ENCODE measurements around the gene LCOR.

LCOR gene

DNA sequence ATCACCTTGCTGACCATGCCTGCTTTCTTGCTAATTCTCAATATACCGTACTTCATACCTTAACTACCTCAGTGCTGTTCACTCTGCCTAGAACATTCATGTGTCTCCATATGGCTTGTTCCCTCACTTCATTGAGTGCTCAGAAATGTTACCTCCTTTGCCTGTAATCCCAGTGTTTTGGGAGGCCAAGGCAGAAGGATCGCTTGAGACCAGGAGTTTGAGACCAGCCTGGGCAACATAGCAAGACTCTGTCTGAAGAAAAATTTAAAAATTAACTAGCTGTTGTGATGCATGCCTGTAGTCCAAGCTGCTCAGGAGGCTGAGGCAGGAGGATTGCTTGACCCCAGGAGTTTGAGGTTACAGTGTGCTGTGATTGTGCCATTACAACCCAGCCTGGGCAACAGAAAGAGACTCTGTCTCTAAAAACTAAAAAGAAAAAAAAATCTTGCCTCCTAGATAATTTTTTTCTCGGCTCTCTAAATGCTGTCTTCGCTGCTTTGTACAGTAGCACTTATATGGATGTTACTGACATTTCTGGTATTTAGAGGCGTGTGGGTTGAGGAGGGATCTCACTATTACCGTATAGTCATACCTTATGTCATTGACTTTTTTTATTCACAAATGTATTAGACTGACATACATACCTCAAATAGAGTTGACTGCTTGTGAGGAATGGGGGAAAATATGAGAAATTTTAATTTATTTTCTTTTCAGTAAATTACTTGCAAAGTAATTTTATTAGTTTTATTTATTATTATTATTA lies 63.7 kb downstream of the LCOR start:
- H3K4me1 ChIP-seq (ENCODE audit: insufficient read depth, low read length), result peaks cover 6% of the 10 kb centered on the region; the same call in 1 of the 2 replicates
- no peak overlapping the region for H3K27ac ChIP-seq (ENCODE audit: low read length)
- no peak overlapping the region for H3K4me3 ChIP-seq (ENCODE audit: low read length)
- no peaks in the 10 kb centered on the region for H3K36me3 ChIP-seq (ENCODE audit: insufficient read depth, low read depth, low read length)
- no peaks in the 10 kb centered on the region for H3K9me3 ChIP-seq (ENCODE audit: insufficient read depth, low read depth, low read length)
- H3K27me3 ChIP-seq (ENCODE audit: insufficient read depth, low read length), result no peaks in the 10 kb centered on the region
- no peak overlapping the region for H3K9ac ChIP-seq (ENCODE audit: low read depth, low read length)

DNA sequence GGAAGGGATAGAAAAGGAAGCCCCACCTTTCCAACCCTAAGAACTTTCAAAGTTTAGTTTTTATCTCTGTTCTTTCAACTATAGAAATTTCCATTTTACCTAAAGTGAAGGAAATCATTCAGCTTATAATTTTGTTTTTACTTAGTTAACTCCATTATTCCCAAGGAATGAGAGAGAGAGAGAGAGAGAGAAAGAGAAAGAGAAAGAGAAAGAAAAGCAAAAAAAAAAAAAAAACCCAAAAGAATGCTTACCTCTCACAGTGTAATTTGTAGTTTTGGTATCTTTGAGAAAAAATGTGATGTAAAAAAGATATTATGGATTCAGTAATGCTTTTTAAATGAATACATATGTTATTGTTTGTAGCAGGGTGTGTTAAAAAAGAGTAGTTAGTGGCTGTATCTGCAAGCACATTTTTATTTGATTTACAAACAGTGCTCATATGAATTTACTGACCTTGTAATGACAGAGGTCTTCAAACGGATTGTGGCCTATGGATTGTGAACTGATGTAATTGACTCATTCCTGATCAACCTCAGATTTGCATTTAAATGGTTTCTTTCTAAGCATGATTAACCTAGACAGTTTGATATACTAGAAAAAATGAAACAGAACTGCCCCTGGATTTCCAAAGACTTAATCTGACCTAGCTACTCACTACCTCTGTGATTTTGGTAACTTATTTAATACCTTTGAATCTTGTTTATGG lies 64.9 kb downstream of the LCOR start:
- H3K4me1 ChIP-seq (ENCODE audit: insufficient read depth, low read length), result peaks cover 6% of the 10 kb centered on the region; the same call in 1 of the 2 replicates
- no peaks in the 10 kb centered on the region for H3K27me3 ChIP-seq (ENCODE audit: insufficient read depth, low read length)
- no peak overlapping the region for H3K4me3 ChIP-seq (ENCODE audit: low read length)
- no peak overlapping the region for H3K27ac ChIP-seq (ENCODE audit: low read length)
- H3K9me3 ChIP-seq (ENCODE audit: insufficient read depth, low read depth, low read length), result no peaks in the 10 kb centered on the region
- H3K9ac ChIP-seq (ENCODE audit: low read depth, low read length), result no peak overlapping the region
- no peaks in the 10 kb centered on the region for H3K36me3 ChIP-seq (ENCODE audit: insufficient read depth, low read depth, low read length)

DNA sequence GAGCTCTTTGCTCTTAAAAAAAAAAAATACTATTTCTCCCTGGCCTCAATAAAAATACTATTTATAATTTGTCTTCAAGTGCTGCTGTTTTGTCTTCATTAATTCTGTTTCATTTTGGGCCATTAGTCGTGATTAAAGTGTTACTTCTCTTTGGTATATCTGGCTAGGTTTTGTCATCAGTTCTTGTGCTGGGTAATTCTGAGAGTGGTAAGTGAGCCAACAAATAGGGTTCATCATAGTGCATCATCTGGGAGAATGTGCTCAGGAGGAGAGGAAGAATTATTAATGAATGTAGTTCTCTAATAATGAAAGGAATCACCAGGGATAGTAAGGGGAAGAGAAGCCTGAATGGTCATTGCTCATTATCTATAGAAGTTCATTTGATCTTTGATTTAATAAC lies 70.0 kb downstream of the LCOR start:
- Histone ChIP-seq H3K9me3 (ENCODE audit: insufficient read depth, low read depth, low read length) (no peaks in the 10 kb centered on the region), H3K4me1 (ENCODE audit: insufficient read depth, low read length) (peaks cover 26% of the 10 kb centered on the region; the same call in 1 of the 2 replicates), H3K36me3 (ENCODE audit: insufficient read depth, low read depth, low read length) (no peaks in the 10 kb centered on the region), H3K27me3 (ENCODE audit: insufficient read depth, low read length) (no peaks in the 10 kb centered on the region), H3K9ac (ENCODE audit: low read depth, low read length) (no peak overlapping the region), H3K27ac (ENCODE audit: low read length) (no peak overlapping the region), H3K4me3 (ENCODE audit: low read length) (no peak overlapping the region)

DNA sequence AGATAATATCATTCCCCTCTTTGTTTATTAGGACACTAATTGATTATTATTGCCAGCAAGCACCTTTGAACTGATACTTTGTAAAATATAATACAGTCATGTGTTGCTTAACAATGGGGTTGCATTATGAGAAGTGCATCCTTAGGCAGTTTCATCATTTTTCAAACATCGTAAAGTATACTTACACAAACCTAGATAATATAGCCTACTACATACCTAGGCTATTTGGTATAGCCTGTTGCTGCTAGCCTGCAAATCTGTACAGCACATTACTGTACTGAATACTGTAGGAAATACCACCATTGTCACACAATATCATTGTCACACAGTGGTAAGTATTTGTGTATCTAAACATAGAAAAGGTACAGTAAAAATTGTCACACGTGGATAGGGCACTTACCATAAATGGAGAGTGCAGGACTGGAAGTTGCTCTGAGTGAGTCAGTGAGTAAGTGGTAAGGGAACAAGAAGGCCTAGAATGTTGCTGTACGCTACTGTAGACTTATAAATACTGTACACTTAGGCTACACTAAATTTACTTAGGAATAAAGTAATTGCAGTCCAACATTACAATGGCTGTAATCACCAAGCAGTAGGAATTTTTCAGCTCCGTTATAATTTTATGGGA lies 70.7 kb downstream of the LCOR start:
- Histone ChIP-seq H3K4me1 (ENCODE audit: insufficient read depth, low read length) (peaks cover 23% of the 10 kb centered on the region; the same call in 1 of the 2 replicates), H3K27ac (ENCODE audit: low read length) (no peak overlapping the region), H3K4me3 (ENCODE audit: low read length) (no peak overlapping the region), H3K9ac (ENCODE audit: low read depth, low read length) (no peak overlapping the region), H3K9me3 (ENCODE audit: insufficient read depth, low read depth, low read length) (no peaks in the 10 kb centered on the region), H3K27me3 (ENCODE audit: insufficient read depth, low read length) (no peaks in the 10 kb centered on the region), H3K36me3 (ENCODE audit: insufficient read depth, low read depth, low read length) (peaks cover 2% of the 10 kb centered on the region; the same call in 1 of the 2 replicates)

DNA sequence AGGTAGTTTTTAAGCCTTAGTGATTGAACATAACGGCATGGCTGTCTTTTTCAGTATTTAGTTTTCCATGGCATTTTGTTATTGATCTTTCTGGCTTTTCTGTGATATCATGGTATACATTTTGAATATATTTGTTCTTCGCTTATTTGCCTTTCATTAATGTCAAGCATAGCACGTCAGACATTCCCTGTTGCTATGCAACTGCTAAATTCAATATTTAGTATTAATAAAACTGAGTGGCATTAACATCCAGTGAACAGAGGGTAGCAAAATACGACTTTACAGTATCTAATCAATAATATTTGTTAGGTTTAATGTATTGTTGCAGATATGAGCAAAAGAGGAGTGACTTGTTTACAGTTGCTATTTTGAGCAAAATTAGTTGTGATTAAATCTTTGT lies 72.5 kb downstream of the LCOR start:
- no peak overlapping the region for H3K9ac ChIP-seq (ENCODE audit: low read depth, low read length)
- peaks cover 8% of the 10 kb centered on the region; the same call in 1 of the 2 replicates for H3K36me3 ChIP-seq (ENCODE audit: insufficient read depth, low read depth, low read length)
- no peaks in the 10 kb centered on the region for H3K27me3 ChIP-seq (ENCODE audit: insufficient read depth, low read length)
- no peak overlapping the region for H3K27ac ChIP-seq (ENCODE audit: low read length)
- no peaks in the 10 kb centered on the region for H3K9me3 ChIP-seq (ENCODE audit: insufficient read depth, low read depth, low read length)
- no peak overlapping the region for H3K4me3 ChIP-seq (ENCODE audit: low read length)
- H3K4me1 ChIP-seq (ENCODE audit: insufficient read depth, low read length), result peaks cover 23% of the 10 kb centered on the region; the same call in 1 of the 2 replicates

DNA sequence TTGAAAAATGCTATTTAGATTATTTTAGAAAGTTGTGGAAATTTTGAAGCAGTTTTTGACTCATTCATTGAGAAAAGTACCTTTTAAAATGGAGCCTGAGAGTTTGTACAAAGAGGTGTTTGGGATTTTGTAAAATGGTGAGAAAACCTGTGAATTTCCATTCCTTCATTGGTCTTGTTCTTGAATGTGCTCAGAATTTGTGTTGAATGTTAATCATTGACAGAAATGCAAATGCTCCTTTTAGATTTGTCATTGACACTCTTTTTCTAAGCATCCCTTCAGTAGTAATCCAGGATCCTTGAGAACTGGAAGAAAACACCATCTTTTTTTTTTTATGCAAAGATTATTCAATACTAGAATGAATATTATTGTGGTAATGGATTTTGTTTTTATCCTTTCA lies 74.8 kb downstream of the LCOR start:
- Histone ChIP-seq H3K9me3 (ENCODE audit: insufficient read depth, low read depth, low read length) (no peaks in the 10 kb centered on the region), H3K9ac (ENCODE audit: low read depth, low read length) (no peak overlapping the region), H3K36me3 (ENCODE audit: insufficient read depth, low read depth, low read length) (peaks cover 8% of the 10 kb centered on the region; the same call in 1 of the 2 replicates), H3K27me3 (ENCODE audit: insufficient read depth, low read length) (no peaks in the 10 kb centered on the region), H3K27ac (ENCODE audit: low read length) (no peak overlapping the region), H3K4me1 (ENCODE audit: insufficient read depth, low read length) (peaks cover 23% of the 10 kb centered on the region; the same call in 1 of the 2 replicates), H3K4me3 (ENCODE audit: low read length) (no peak overlapping the region)

DNA sequence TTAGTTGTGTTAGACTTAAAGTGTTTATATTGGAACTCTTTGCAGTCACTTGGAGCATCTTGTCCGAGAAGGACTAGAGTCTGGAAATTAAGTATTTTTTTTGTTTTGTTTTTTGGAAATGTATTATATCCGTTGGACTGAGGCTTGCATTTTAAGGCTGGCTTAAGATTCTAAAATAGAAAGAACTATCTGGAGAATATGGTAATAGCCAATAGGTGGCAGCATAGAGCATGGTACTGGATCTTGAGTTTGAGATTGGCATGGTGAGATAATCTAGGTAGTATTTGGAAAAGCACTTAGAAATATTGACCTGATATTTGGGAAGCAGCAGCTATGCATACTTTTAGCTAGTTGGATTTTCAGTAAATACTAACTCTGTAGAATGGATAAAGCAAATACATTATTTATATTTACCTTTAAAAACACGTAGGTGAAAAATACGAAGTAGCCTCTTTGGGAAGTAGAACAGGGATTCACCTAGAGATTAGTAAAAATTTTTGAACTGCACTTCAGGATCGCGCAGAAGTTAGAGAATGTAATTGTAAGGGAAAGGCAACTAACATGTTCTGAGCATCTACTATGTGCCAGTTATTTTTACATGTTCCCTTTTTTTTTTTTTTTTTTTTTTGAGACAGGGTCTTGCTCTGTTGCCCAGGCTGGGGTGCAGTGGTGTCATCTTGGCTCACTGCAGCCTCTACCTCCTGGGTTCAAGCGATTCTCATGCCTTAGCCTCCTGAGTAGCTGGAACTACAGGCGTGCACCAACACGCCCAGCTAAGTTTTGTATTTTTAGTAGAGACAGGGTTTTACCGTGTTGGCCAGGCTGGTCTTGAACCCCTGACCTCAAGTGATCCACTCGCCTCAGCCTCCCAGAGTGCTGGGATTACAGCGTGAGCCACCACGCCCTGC lies 78.6 kb downstream of the LCOR start:
- no peak overlapping the region for H3K9ac ChIP-seq (ENCODE audit: low read depth, low read length)
- H3K4me1 ChIP-seq (ENCODE audit: insufficient read depth, low read length), result peaks cover 15% of the 10 kb centered on the region; the same call in 1 of the 2 replicates
- no peaks in the 10 kb centered on the region for H3K27me3 ChIP-seq (ENCODE audit: insufficient read depth, low read length)
- H3K9me3 ChIP-seq (ENCODE audit: insufficient read depth, low read depth, low read length), result no peaks in the 10 kb centered on the region
- H3K4me3 ChIP-seq (ENCODE audit: low read length), result no peak overlapping the region
- peaks cover 20% of the 10 kb centered on the region for H3K36me3 ChIP-seq (ENCODE audit: insufficient read depth, low read depth, low read length)
- no peak overlapping the region for H3K27ac ChIP-seq (ENCODE audit: low read length)

DNA sequence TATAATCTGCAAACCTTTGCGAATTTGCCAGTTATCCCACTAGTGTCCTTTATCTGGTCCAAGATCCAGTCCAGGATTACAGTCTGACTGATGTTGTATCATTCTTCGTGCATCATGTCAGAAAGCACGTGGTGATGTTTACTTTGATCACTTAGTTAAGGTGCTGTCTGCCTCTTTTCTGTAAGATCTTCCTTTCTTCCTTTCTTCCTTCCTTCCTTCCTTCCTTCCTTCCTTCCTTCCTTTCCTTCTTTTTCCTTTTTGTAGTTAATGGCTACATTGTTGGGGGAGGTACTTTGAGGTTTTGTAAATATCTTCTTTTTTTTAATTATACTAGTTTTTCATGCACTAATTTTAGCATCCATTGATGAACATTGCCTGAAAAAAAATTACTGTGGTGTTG lies 80.3 kb downstream of the LCOR start:
- Histone ChIP-seq H3K4me3 (ENCODE audit: low read length) (no peak overlapping the region), H3K9ac (ENCODE audit: low read depth, low read length) (no peak overlapping the region), H3K27me3 (ENCODE audit: insufficient read depth, low read length) (no peaks in the 10 kb centered on the region), H3K9me3 (ENCODE audit: insufficient read depth, low read depth, low read length) (no peaks in the 10 kb centered on the region), H3K27ac (ENCODE audit: low read length) (no peak overlapping the region), H3K4me1 (ENCODE audit: insufficient read depth, low read length) (no peaks in the 10 kb centered on the region), H3K36me3 (ENCODE audit: insufficient read depth, low read depth, low read length) (peaks cover 20% of the 10 kb centered on the region)

DNA sequence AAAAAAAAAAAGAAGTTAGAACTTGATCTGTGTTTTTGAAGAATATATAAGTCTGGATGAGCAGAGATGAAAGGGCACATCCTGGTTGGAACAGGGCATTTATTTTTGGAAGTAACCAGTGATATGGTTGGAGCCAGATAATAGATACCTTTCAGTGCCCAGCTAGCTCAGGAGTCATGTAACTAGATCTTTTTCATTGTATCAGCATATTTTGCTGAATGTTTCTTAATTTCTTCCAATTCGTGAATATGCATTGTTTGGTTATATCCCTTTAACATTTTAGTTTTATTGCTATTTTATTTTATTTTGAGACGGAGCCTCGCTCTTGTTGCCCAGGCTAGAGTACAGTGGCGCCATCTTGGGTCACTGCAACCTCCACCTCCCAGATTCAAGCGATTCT lies 81.8 kb downstream of the LCOR start:
- H3K4me1 ChIP-seq (ENCODE audit: insufficient read depth, low read length), result no peaks in the 10 kb centered on the region
- peaks cover 12% of the 10 kb centered on the region; the same call in 1 of the 2 replicates for H3K36me3 ChIP-seq (ENCODE audit: insufficient read depth, low read depth, low read length)
- H3K9me3 ChIP-seq (ENCODE audit: insufficient read depth, low read depth, low read length), result no peaks in the 10 kb centered on the region
- no peaks in the 10 kb centered on the region for H3K27me3 ChIP-seq (ENCODE audit: insufficient read depth, low read length)
- H3K9ac ChIP-seq (ENCODE audit: low read depth, low read length), result no peak overlapping the region
- no peak overlapping the region for H3K4me3 ChIP-seq (ENCODE audit: low read length)
- no peak overlapping the region for H3K27ac ChIP-seq (ENCODE audit: low read length)

DNA sequence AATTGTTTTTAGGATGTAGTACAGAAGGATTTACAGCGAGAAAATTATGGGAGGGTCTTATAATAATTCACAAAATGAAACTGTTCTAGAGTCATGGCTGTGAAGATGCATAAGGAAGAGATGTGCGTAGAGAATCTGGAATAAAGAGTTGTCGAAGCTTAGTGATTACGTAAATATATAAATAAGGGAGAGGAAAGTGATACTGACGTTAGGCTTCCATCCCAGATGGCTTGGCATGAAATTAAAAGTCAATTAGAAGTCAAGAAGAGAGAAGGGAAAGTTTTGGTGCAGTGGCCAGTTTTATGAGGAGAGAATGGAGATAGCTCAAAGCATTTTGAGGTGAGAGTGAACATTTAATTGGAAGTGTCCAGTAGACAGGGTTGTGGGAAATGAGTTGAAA lies 85.5 kb downstream of the LCOR start:
- Histone ChIP-seq H3K9ac (ENCODE audit: low read depth, low read length) (no peak overlapping the region), H3K4me1 (ENCODE audit: insufficient read depth, low read length) (no peaks in the 10 kb centered on the region), H3K36me3 (ENCODE audit: insufficient read depth, low read depth, low read length) (peaks cover 12% of the 10 kb centered on the region; the same call in 1 of the 2 replicates), H3K4me3 (ENCODE audit: low read length) (no peak overlapping the region), H3K27ac (ENCODE audit: low read length) (no peak overlapping the region), H3K9me3 (ENCODE audit: insufficient read depth, low read depth, low read length) (no peaks in the 10 kb centered on the region), H3K27me3 (ENCODE audit: insufficient read depth, low read length) (no peaks in the 10 kb centered on the region)
